ENCODE measurements around the gene JOSD2.
A peak's percentile ranks its signal among the peaks of the same experiment; 100 is the strongest.
"Not testable (repeated sequence)": the region's sequence is repeated elsewhere in the genome, so short reads cannot be mapped to it uniquely, and the experiment has no call there.

The JOSD2 gene

DNA sequence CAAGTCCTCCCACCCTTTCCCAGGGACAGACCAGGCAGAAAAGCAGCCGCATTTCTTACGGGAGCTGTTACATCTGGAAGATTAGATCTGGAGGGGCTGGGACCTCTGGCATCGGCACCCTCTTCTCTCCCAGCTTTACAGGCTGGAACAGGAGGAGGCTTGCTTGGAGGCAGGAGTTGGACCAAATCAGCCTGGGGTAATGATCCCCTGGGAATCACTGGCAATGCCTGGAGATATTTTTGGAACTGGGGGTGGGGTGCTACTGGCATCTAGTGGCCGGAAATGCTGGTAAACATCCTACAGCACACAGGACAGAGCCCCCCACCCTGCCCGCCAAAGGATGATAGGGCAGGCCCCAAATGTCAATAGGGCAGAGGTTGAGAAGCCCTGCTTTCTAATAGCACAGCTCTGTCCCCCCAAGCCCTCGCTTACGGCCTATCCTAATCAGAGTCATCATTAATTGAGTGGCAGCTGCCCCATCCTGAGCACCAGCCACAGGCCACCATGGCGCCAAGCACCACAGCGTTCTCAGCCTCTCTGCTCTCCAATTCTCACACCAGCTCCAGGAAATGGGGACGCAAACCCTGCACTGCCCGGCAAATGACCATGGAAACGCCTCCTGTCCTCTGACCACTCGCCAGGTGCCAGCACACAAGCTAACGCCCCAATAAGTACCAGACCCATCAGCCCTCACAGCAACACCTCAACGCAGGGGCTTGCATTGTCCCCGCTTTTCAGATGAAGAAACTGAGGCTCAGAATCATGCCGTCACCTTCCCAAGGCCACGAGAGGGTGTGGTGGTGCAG lies 36.6 kb upstream of the JOSD2 start:
- no peak for DNase-seq (ENCODE audit: extremely low read depth in 1 of 2, low read depth in 1 of 2)

GRCh38 chr19:50546527-50547221 lies 35.7 kb upstream of the JOSD2 start:
- DNase-seq (ENCODE audit: extremely low read depth in 1 of 2, low read depth in 1 of 2), result no peak

DNA sequence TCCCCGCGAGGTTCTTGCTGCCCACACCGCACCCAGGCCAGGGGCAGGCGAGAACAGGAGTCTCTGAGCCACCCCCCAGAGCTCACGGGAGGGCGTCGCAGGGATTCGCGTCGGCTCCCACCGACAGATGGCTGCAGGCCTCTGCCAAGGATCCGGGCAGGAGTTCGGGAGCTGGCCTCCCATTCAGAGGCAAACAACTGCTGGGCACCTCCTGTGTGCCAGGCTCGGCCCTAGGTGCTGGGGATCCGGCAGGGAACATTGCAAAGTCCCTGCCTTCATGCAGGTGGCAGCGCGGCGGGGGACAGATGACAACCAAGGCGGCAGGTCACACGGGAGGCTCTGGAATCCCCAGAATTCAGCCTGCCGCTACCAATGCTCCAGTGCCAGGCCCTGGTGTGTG lies 32.0 kb upstream of the JOSD2 start:
- no peak for DNase-seq (ENCODE audit: extremely low read depth in 1 of 2, low read depth in 1 of 2)

GRCh38 chr19:50537769-50538230 lies 26.8 kb upstream of the JOSD2 start:
- peak; percentile 19 to 50 for DNase-seq (ENCODE audit: extremely low read depth in 1 of 2, low read depth in 1 of 2)

GRCh38 chr19:50537306-50537685 lies 26.3 kb upstream of the JOSD2 start:
- DNase-seq (ENCODE audit: extremely low read depth in 1 of 2, low read depth in 1 of 2), result no peak

DNA sequence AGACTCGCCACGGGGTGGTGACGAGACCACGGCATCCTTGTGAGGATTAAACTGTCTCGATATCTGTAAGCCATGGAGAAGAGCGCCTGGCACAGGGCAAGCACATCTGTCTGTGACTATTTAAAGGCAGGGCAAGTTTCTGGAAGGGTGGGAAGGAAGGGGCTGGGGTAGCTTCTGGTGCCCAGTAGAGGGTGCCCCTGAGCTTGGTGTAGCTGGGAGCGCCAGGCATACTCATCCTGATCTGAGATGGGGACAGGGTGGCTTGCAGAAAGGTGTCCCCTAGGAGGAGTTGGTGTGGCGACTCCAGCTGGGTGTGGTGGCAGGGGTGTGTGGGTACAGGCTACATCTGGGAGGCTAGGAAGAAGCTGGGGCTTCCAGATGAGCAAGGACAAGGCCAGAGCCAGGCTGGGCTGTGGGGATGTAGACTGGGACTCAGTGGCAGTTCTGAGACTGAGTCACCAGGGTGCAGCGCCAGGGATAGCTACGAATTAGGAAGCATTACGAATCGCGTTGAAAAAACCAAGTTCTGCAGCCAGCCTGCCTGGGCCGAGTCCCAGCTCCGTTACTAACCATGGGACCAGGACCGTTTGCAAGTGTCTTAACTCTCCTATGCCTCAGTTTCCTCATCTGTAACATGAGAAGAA lies 25.8 kb upstream of the JOSD2 start:
- DNase-seq (ENCODE audit: extremely low read depth in 1 of 2, low read depth in 1 of 2), result no peak

DNA sequence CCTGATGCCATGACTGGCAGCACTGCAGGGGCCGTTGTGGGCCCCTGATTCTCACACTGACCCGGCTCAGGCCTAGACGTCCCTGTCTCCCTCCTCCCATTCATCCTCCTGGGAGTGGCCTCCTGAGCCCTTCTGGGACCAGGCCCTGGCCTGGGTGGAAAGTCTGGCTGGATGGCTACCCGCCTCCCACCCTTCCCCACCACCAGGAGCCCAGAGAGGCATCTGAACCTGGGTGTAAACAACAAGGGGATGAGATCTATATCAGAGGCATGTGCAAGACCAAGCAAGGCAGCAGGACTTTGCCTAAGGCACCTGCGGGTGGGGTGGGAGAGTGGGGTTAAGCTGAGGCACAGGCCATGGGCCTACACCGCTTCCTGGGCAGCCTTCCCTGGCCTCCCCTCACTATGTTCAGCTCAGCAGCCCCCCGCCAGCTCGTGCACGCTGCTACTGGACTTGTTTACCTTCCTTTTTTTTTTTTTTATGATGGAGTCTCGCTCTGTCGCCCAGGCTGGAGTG lies 24.7 kb upstream of the JOSD2 start:
- no peak for DNase-seq (ENCODE audit: extremely low read depth in 1 of 2, low read depth in 1 of 2)

DNA sequence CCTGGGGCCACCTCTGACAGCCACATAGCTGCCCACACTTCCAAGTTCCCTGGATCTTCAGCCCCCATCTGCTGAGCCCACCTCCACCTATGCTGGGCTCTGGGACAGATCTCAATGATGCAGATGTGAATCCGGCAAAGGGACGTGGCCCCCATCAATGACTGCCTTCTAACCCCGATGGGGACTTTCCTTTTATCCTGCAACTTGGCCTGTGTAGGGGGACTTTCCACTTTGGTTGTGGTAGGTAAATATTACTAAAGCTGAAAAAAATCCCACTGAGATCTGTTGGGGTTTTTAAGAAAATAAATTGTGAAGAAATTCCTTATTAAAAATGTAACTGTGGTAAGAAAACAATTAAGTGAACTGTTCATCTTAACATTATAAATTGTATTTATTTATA lies 23.5 kb upstream of the JOSD2 start:
- no peak for DNase-seq (ENCODE audit: extremely low read depth in 1 of 2, low read depth in 1 of 2)

DNA sequence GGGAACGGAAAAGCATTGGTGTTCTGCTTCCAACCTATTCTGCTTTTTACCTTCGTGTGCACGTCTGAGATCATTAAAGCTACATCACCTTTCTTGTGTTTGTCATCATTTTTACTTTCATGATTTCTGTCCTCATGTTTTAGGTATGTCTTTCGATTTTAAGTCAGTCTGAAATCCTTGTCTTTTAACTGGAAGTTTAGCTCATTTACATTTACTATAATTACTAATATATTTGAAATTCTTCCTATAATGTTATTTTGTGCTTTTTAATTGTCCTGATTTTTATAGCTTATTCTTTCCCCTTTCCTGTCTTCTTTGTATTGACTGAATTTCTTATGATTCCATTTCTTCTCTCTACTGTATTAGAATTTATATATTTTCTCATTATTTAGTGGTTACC lies 22.0 kb upstream of the JOSD2 start:
- DNase-seq (ENCODE audit: extremely low read depth in 1 of 2, low read depth in 1 of 2), result no peak

- DNase-seq (ENCODE audit: extremely low read depth in 1 of 2, low read depth in 1 of 2), result no peak
These were observed 20.2 kb upstream of the JOSD2 start for GRCh38 chr19:50531171-50531612.

- DNase-seq (ENCODE audit: extremely low read depth in 1 of 2, low read depth in 1 of 2), result not testable (repeated sequence)
These were observed 17.1 kb upstream of the JOSD2 start for GRCh38 chr19:50528052-50528451.

DNA sequence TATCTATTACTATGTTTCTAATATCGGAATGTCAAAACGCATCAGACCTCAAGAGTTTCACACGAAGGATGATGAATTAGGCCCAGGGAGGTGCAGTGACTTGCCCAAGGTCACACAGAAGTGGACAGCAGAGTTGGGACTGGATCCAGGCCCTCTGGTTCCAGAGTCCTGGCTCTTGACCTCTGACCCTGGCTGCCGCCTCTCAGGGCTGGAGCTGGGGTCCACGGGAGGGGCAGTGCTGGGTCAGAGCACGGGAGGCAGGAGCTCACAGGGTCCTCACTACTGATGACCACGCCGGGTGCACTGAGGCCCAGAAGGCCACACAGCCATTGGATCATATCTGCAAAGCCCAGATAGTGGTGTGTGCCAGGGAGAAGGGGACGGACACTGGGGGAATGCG lies 11.9 kb upstream of the JOSD2 start:
- DNase-seq (ENCODE audit: extremely low read depth in 1 of 2, low read depth in 1 of 2), result no peak

GRCh38 chr19:50520822-50521465 lies 10.0 kb upstream of the JOSD2 start:
- DNase-seq (ENCODE audit: extremely low read depth in 1 of 2, low read depth in 1 of 2), result no peak

GRCh38 chr19:50519006-50519575 lies 8.1 kb upstream of the JOSD2 start:
- no peak for DNase-seq (ENCODE audit: extremely low read depth in 1 of 2, low read depth in 1 of 2)

- no peak for DNase-seq (ENCODE audit: extremely low read depth in 1 of 2, low read depth in 1 of 2)
These were observed 7.4 kb upstream of the JOSD2 start for GRCh38 chr19:50518091-50519005.

DNA sequence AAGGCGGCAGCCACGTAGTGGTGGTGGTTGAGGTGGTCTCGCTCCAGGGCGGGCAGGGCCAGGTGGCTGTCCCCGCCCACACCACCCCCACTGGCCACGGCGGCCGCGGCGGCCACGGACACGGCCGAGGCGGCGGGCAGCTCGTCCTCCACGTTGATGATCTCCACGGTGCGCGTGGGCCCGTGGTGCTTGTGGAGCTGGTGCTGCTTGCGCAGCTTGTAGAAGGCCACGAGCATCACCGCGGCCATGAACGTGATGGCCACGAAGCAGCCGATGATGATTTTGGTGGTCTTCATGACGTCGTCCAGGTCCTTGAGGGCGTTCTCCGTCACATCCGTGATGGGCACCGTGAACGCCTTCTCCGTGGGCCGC lies 6.7 kb upstream of the JOSD2 start:
- no peak for DNase-seq (ENCODE audit: extremely low read depth in 1 of 2, low read depth in 1 of 2)

DNA sequence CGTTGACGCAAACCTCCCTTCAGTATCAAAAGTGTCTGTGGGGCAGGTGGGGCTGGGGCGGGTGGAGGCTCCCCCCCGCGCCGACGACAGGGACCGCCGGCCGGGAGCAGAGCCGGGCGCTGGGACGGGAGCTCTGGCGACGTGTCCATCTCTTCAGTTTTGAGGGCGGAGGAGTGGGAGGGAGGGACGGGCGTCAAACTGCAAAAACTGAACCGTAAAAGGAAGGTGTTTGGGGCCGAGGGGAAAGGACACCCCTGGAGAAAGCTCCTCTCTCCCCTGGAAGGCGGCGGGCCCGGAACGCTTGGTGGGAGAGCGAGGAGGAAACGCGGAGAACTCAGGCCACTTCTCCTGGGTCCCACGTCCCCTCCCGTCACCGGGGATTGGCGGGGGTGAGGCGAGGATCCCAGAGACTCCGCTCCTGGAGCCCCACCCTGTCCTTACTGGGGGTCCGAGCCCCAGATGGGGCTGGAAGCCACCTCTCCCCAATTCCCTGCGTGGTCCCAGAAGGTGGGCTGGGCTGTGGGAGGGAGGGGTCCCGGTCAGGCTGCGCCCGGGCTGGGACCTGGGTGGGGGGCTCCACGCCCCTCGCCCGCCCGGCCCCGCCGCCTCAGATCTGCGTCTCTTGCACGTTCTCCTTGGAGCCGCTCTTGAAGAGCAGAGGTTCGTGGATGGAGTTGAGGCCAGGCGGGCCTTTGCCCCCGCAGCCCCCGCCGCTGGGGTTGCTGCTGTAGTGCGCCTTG lies 6.1 kb upstream of the JOSD2 start:
- DNase-seq (ENCODE audit: extremely low read depth in 1 of 2, low read depth in 1 of 2), result no peak

DNA sequence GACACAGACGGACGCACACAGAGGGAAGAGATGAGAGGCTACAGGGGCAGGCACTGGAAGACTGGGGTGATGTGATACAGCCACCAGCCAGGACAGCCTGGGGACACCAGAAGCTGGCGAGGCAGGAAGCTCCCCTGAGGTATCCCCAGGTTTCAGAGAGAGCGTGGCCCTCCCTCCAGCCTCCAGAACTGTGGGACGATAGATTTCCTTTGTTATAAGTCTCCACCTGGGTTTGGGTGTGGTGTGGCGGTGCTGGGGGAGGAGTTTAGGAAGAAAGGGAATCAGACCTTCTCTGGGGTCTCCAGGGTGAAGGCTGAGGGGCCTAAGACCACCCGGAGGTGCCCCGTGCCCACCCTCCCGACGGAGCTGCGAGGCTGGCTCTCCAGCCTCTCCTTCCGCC lies 5.5 kb upstream of the JOSD2 start:
- DNase-seq (ENCODE audit: extremely low read depth in 1 of 2, low read depth in 1 of 2), result no peak

DNA sequence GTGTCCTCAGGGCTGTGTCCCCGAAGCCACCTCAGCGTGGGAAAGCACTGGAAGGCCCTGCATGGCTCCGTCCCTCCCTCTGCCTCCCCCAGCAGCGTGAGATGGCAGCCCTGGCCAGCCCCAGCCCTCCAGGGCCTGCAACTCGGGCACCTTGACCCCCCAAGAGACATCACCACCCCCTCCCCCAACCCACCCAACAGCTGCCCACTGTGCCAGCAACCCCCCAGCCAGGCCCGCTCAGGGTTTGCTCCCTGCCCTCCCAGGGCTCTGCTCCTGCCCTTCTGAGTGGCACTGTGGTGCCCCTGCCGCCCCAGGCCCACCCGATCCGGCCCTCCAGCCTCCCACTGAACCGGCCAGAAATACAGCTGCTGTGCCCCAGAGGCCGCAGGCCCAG lies 4.2 kb upstream of the JOSD2 start:
- DNase-seq (ENCODE audit: extremely low read depth in 1 of 2, low read depth in 1 of 2), result no peak

Measured in activated CD8-positive, alpha-beta memory T cell treated with anti-CD3 and anti-CD28 coated beads for 1 hour (primary cell).